Transverse colon (tissue), 4 donors: ENCODE results near the gene TTC23. TPM values are rescaled to one million over a fixed set of nuclear protein-coding genes. Genes with fewer than 3 reads are reported as not detected.
"Not testable (repeated sequence)": the region's sequence is repeated elsewhere in the genome, so short reads cannot be mapped to it uniquely, and the experiment has no call there.

ENCODE experiments used
- DNase-seq: peaks from one replicate; pipeline ENCODE4 v3.0.0-alpha.2; 2019
- H3K27ac ChIP-seq, 4 donors: fragments of 200-600 bp; sonication (generic); 2 replicates each; pipeline ENCODE4 v1.5.1; 2016 to 2018; ENCODE audit warnings: inconsistent platforms in 4 of 4
- H3K27me3 ChIP-seq: fragments of 200-600 bp; sonication (generic); 2 replicates; pipeline ENCODE4 v1.5.1; 2017; ENCODE audit warnings: inconsistent platforms
- H3K36me3 ChIP-seq, 4 donors: fragments of 200-600 bp; sonication (generic); 2 replicates each; pipeline ENCODE4 v1.5.1; 2017 to 2019; ENCODE audit warnings: inconsistent platforms in 4 of 4
- H3K4me1 ChIP-seq, 4 donors: fragments of 200-600 bp; sonication (generic); 2 replicates each; pipeline ENCODE4 v1.5.1; 2017 to 2020; ENCODE audit warnings: inconsistent platforms in 4 of 4
- H3K4me3 ChIP-seq, 4 donors: fragments of 200-600 bp; sonication (generic); 1 replicate in 1 of 4; 2 replicates in 3 of 4; pipeline versions ENCODE4 v1.5.1 to v1.6.1; 2017 to 2019; ENCODE audit warnings: inconsistent platforms in 4 of 4
- H3K9me3 ChIP-seq, 2 donors: fragments of 200-600 bp; sonication (generic); 2 replicates each; pipeline ENCODE4 v1.5.1; 2017 to 2019; ENCODE audit warnings: inconsistent platforms in 2 of 2
- CTCF ChIP-seq, 5 experiments: fragments of 200-600 bp in 3 of 5; fragments of 450-650 bp in 2 of 5; sonication (generic) in 3 of 5; IDR thresholded peaks; 1 replicate in 2 of 5; 2 replicates in 3 of 5; pipeline ENCODE4 v1.5.1; 2016 to 2017; ENCODE audit warnings: antibody characterized with exemption in 5 of 5, inconsistent platforms in 3 of 5, mild to moderate bottlenecking in 2 of 5, moderate library complexity in 1 of 5
- EP300 ChIP-seq: sonication (generic); formaldehyde crosslinking; IDR thresholded peaks from one replicate; pipeline ENCODE4 v1.6.1; 2017; ENCODE audit warnings: antibody characterized with exemption, low read depth
- POLR2A ChIP-seq: fragments of 450-650 bp; IDR thresholded peaks from one replicate; pipeline ENCODE4 v1.6.1; 2016; ENCODE audit warnings: antibody characterized with exemption, mild to moderate bottlenecking, moderate library complexity
- POLR2AphosphoS5 ChIP-seq, 3 donors: sonication (generic); formaldehyde crosslinking; IDR thresholded peaks; one replicate each; pipeline ENCODE4 v1.6.1; 2016; ENCODE audit warnings: antibody characterized with exemption in 3 of 3
- WGBS, 2 donors: methylation state at CpG; one replicate each; pipeline ENCODE4 v1.1.5; 2018; ENCODE audit warnings: low coverage in 1 of 2; 5-methylcytosine and 5-hydroxymethylcytosine counted together
- in situ Hi-C, 4 donors: fragments of 200-750 bp; cut with MboI; loops; one replicate each; pipeline versions ENCODE4 v1.15.0 to v1.15.1; 2017; ENCODE audit warnings: low sequenced_read_pairs in 3 of 4, low pct_ligation_motif_present in 1 of 4, low pct_unique_long_range_greater_than_20kb in 1 of 4
- intact Hi-C: fragments of 100-400 bp; cut with DNase I; formaldehyde crosslinking; loops from one replicate; pipeline ENCODE4 v1.15.1; 2023; ENCODE audit warnings: low total_unique reads
- total RNA-seq, 4 donors: library from RNA; depleted of rRNA; stranded (reverse); fragments of >200 nt; gene quantifications; one replicate each; pipeline ENCODE4 v1.1.0, GENCODE V29; 2016

The TTC23 gene
- total RNA-seq, 4 donors from 2014 or later = 7.8 to 23.5 (median 12.5) TPM

GRCh38 chr15:99238849-99239248, 10.5 kb downstream of the TTC23 start:
- no peak overlapping the region for H3K27ac ChIP-seq
- H3K36me3 ChIP-seq = peaks cover 0 to 16% (median 3%) of the 10 kb centered on the region in 4 donors
- no peak overlapping the region for H3K4me3 ChIP-seq
- TF ChIP-seq EP300 = no peak
- intact Hi-C loops = no loop called here
- in situ Hi-C loops = no loop called here
- no peaks in the 10 kb centered on the region for H3K27me3 ChIP-seq
- no peak for DNase-seq
- no peaks in the 10 kb centered on the region for H3K9me3 ChIP-seq
- WGBS, 2 donors = 88% methylated on average over 3 of the region's 3 CpGs; no CpG with 5 or more reads in 1 of the 2 donors
- H3K4me1 ChIP-seq = no peaks in the 10 kb centered on the region

- H3K4me3 ChIP-seq, H3K27me3 ChIP-seq, H3K9me3 ChIP-seq, H3K36me3 ChIP-seq, in situ Hi-C loops, intact Hi-C loops, DNase-seq, H3K27ac ChIP-seq, H3K4me1 ChIP-seq: not testable (repeated sequence)
- 99 to 100% methylated on average over 3 to 6 of the region's 6 CpGs for WGBS, 2 donors
Observed at GRCh38 chr15:99234160-99234559, 15.2 kb downstream of the TTC23 start.

- H3K9me3 ChIP-seq = no peaks in the 10 kb centered on the region
- peaks cover 0 to 9% (median 0%) of the 10 kb centered on the region in 4 donors for H3K36me3 ChIP-seq
- no peak overlapping the region for H3K27ac ChIP-seq
- no peaks in the 10 kb centered on the region for H3K27me3 ChIP-seq
- no peak for DNase-seq
- H3K4me1 ChIP-seq = no peaks in the 10 kb centered on the region
- in situ Hi-C loops = no loop called here
- 99 to 100% methylated on average over 1 to 2 of the region's 2 CpGs for WGBS, 2 donors
- intact Hi-C loops = no loop called here
- TF ChIP-seq POLR2A (no peak), POLR2AphosphoS5 (IDR thresholded peaks at IDR 0.05) (no peak), EP300 (no peak), CTCF (IDR thresholded peaks at IDR 0.05) (no peak)
- no peak overlapping the region for H3K4me3 ChIP-seq
Observed at GRCh38 chr15:99232740-99233139, 16.6 kb downstream of the TTC23 start.

- no peak overlapping the region for H3K4me3 ChIP-seq
- H3K4me1 ChIP-seq = no peaks in the 10 kb centered on the region
- no peaks in the 10 kb centered on the region for H3K9me3 ChIP-seq
- TF ChIP-seq EP300 = no peak
- TF ChIP-seq CTCF (IDR thresholded peaks at IDR 0.05) = no peak
- TF ChIP-seq POLR2AphosphoS5 (IDR thresholded peaks at IDR 0.05) = no peak
- no peak for TF ChIP-seq POLR2A
- H3K27ac ChIP-seq = no peak overlapping the region
- no peak for DNase-seq
- 92 to 96% methylated on average over 4 of the region's 4 CpGs for WGBS, 2 donors
- peaks cover 0 to 14% (median 0%) of the 10 kb centered on the region in 4 donors for H3K36me3 ChIP-seq
- intact Hi-C loops = no loop called here
- in situ Hi-C loops = no loop called here
- no peaks in the 10 kb centered on the region for H3K27me3 ChIP-seq
Observed at GRCh38 chr15:99230867-99231266, 18.5 kb downstream of the TTC23 start.

- no peak for DNase-seq
- TF ChIP-seq CTCF (IDR thresholded peaks at IDR 0.05) (no peak), POLR2A (no peak), EP300 (no peak), POLR2AphosphoS5 (IDR thresholded peaks at IDR 0.05) (no peak)
- H3K9me3 ChIP-seq = no peaks in the 10 kb centered on the region
- peaks cover 0 to 14% (median 0%) of the 10 kb centered on the region in 4 donors for H3K36me3 ChIP-seq
- 87 to 94% methylated on average over 2 to 3 of the region's 3 CpGs for WGBS, 2 donors
- H3K4me3 ChIP-seq = no peak overlapping the region
- H3K4me1 ChIP-seq = no peaks in the 10 kb centered on the region
- no peaks in the 10 kb centered on the region for H3K27me3 ChIP-seq
- intact Hi-C loops = no loop called here
- in situ Hi-C loops = no loop called here
- no peak overlapping the region for H3K27ac ChIP-seq
Observed at GRCh38 chr15:99228120-99228770, 21.1 kb downstream of the TTC23 start.
